Kidney (tissue), 14 donors: ENCODE results near the gene USP22. TPM values are rescaled to one million over a fixed set of nuclear protein-coding genes. Genes with fewer than 3 reads are reported as not detected.

Experiments
- DNase-seq, 5 donors: peaks; one replicate each; pipeline ENCODE4 v3.0.0-alpha.2; 2013 to 2020
- FAIRE-seq: peaks from 2 replicates; lab custom pipeline; 2012; peaks lifted over from hg19 to GRCh38; lab: Jason Lieb, UNC
- H3K27ac ChIP-seq, 2 donors: one replicate each; pipeline ENCODE4 v1.7.0; 2013; ENCODE audit warnings: low read depth in 2 of 2, low read length in 2 of 2, inconsistent platforms in 1 of 2
- H3K27me3 ChIP-seq: one replicate; pipeline ENCODE4 v1.7.1; 2013; ENCODE audit warnings: low read length, inconsistent platforms; ENCODE audit not compliant: control insufficient read depth, insufficient read depth
- H3K36me3 ChIP-seq, 3 donors: one replicate each; pipeline versions ENCODE4 v1.7.0 to v1.7.1; 2013; ENCODE audit warnings: low read length in 3 of 3, control low read depth in 1 of 3, inconsistent platforms in 1 of 3; ENCODE audit not compliant: insufficient read depth in 3 of 3, control insufficient read depth in 2 of 3
- H3K4me1 ChIP-seq, 3 donors: one replicate each; pipeline versions ENCODE4 v1.7.0 to v1.7.1; 2013; ENCODE audit warnings: low read length in 3 of 3, inconsistent platforms in 1 of 3, low read depth in 1 of 3; ENCODE audit not compliant: control insufficient read depth in 2 of 3, insufficient read depth in 2 of 3
- H3K4me3 ChIP-seq, 3 donors: one replicate each; pipeline versions ENCODE4 v1.7.0 to v1.8.1; 2013; ENCODE audit warnings: low read length in 3 of 3, control low read depth in 1 of 3, inconsistent platforms in 1 of 3
- H3K9ac ChIP-seq, 3 donors: one replicate each; pipeline versions ENCODE4 v1.7.0 to v1.7.1; 2013; ENCODE audit warnings: low read length in 3 of 3, control low read depth in 1 of 3, inconsistent platforms in 1 of 3
- H3K9me3 ChIP-seq, 3 donors: one replicate each; pipeline versions ENCODE4 v1.7.0 to v1.7.1; 2013; ENCODE audit warnings: low read length in 3 of 3, control low read depth in 1 of 3, inconsistent platforms in 1 of 3; ENCODE audit not compliant: control insufficient read depth in 2 of 3, insufficient read depth in 1 of 3
- CTCF ChIP-seq: IDR thresholded peaks from 3 replicates; pipeline ENCODE4 v1.5.1; 2012; ENCODE audit warnings: mild to moderate bottlenecking, moderate library complexity, borderline replicate concordance; ENCODE audit not compliant: insufficient read depth; ENCODE audit errors: extremely low read depth
- intact Hi-C: fragments of 100-400 bp; cut with DNase I; formaldehyde crosslinking; loops from one replicate; pipeline ENCODE4 v1.11.1; 2022
- polyA plus RNA-seq: library from polyadenylated mRNA; stranded (reverse); fragments of 350-450 nt; fragmentation: Illumina TruSeq; extraction: RNeasy Lipid Tissue Mini Kit (QIAGEN cat#74804); gene quantifications from one replicate; pipeline ENCODE4 v1.2.3, GENCODE V29; 2014; ENCODE audit warnings: low read depth, low replicate concordance; ENCODE audit not compliant: insufficient read depth
- total RNA-seq: library from RNA; stranded (reverse); fragmentation: NEBNext Ultra II Directional; extraction: Animal tissue kit (Norgen Biotek cat#: 25700); gene quantifications from one replicate; pipeline ENCODE4 v1.2.1, GENCODE V29; 2021
- donor health status: control.
- donor health status: control.
- donor health status: control.
- donor health status: control.
- donor health status: control.
- donor health status: DM: yes; HTN: yes; CAD: no.
- donor health status: Normal renal cell carcinoma (clear cell type).

The USP22 gene
- total and polyA plus RNA-seq, 2 donors from 2014 or later, result 47.8 to 176 TPM

- Histone ChIP-seq H3K36me3 (peaks cover 7 to 44% (median 40%) of the 10 kb centered on the region in 3 donors), H3K27ac (no peak overlapping the region), H3K27me3 (no peaks in the 10 kb centered on the region), H3K4me3 (no peak overlapping the region), H3K9ac (no peak overlapping the region), H3K4me1 (peaks cover 0 to 13% (median 0%) of the 10 kb centered on the region in 3 donors), H3K9me3 (no peaks in the 10 kb centered on the region)
- peak in 2 of 5 donors; percentile 22 to 58 for DNase-seq
- intact Hi-C loops, result no loop called here
- TF ChIP-seq CTCF, result no peak
- no peak for FAIRE-seq
These were observed 41.5 kb downstream of the USP22 start for GRCh38 chr17:21001111-21001812.

- intact Hi-C loops, result no loop called here
- H3K36me3 ChIP-seq, result peaks cover 7 to 31% (median 28%) of the 10 kb centered on the region in 3 donors
- no peak overlapping the region for H3K27ac ChIP-seq
These were observed 42.8 kb downstream of the USP22 start for GRCh38 chr17:20999841-21000532.

GRCh38 chr17:20999044-20999573 lies 43.7 kb downstream of the USP22 start:
- H3K36me3 ChIP-seq, result peaks cover 5 to 22% (median 19%) of the 10 kb centered on the region in 3 donors
- no peak overlapping the region for H3K9ac ChIP-seq
- H3K9me3 ChIP-seq, result no peaks in the 10 kb centered on the region
- no peak for FAIRE-seq
- intact Hi-C loops, result no loop called here
- H3K27me3 ChIP-seq, result no peaks in the 10 kb centered on the region
- H3K27ac ChIP-seq, result no peak overlapping the region
- H3K4me1 ChIP-seq, result peaks cover 0 to 9% (median 0%) of the 10 kb centered on the region in 3 donors
- TF ChIP-seq CTCF, result no peak
- no peak overlapping the region for H3K4me3 ChIP-seq
- peak in 2 of 5 donors; percentile 26 to 82 for DNase-seq

More at GRCh38 chr17:20999841-21000532, 42.8 kb downstream of the USP22 start:
- no peak overlapping the region for H3K4me3 ChIP-seq
- DNase-seq, result peak in 2 of 5 donors; percentile 23 to 57
- H3K4me1 ChIP-seq, result peaks cover 0 to 10% (median 0%) of the 10 kb centered on the region in 3 donors
- H3K27me3 ChIP-seq, result no peaks in the 10 kb centered on the region
- no peak for TF ChIP-seq CTCF
- no peak overlapping the region for H3K9ac ChIP-seq
- no peaks in the 10 kb centered on the region for H3K9me3 ChIP-seq
- no peak for FAIRE-seq
